HG03280 (cell line): ENCODE results near the gene CCNK.

Source experiments
- ATAC-seq: cut with Tn5 transposase; IDR thresholded peaks from one replicate; pipeline ENCODE4 v1.9.1; 2021; ENCODE audit warnings: mild to moderate bottlenecking, moderate library complexity; ENCODE audit not compliant: unreplicated experiment

Gene CCNK

GRCh38 chr14:99465288-99465687 lies 15.9 kb upstream of the CCNK start:
- no peak for ATAC-seq

GRCh38 chr14:99466758-99467157 lies 14.5 kb upstream of the CCNK start:
- ATAC-seq, result no peak

- no peak for ATAC-seq
Measured at GRCh38 chr14:99467336-99468078, 13.7 kb upstream of the CCNK start.

DNA sequence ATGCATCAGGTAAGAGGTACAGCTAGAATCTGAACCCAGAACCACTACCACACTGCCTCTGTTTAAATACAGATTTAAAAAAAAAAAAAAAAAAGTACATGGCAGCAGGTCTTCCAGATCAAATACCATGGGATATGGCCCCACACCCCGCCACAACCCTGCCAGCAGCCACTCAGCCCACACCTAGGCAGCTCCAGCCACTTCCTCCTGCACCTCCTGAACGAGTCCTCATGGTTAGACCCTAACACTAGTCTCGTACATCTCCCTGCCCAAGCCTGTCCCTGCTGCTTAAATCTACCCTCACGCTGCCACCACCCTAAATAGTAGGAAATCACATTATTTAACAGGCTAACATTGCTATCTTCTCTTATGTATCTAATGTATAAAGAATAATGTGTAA lies 13.1 kb upstream of the CCNK start:
- ATAC-seq, result no peak

- ATAC-seq, result no peak
Measured at GRCh38 chr14:99468836-99469592, 12.2 kb upstream of the CCNK start.

DNA sequence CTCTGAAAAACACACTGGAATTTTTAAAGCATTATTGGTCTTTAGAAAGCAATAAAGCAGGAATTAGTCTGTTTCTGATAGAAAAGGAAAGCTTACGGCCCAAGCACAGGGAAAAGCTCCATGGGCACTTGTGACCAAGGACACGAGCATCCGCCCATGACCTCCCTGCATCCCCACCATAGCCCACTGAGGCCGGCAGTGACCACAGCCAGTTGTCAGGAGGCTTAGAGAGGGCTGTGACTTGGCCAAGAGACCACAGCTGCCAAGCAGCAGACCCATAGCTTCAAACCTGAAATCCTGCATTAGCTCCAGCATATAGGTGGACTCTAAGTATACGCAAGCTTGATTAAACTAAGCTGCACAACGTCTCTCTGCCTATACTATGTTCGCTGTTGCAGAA lies 9.5 kb upstream of the CCNK start:
- no peak for ATAC-seq

DNA sequence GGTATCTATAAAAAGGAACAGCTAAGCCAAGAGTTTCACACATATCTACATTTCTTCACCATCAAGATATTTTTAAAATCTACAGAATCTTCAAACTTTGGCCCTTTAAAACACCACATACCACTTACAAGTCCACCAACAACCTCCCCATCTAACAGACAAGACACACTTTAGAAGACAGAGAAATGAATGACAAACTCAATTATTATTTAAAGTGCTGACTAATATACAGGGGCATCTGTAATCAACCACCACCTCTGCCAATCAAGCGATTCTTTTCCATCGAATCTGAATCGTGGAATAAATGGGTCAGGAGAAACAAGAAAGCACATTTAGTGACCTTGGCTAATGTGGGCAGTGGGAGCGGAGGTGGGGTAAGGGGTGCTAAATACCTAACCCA lies 8.3 kb upstream of the CCNK start:
- no peak for ATAC-seq

DNA sequence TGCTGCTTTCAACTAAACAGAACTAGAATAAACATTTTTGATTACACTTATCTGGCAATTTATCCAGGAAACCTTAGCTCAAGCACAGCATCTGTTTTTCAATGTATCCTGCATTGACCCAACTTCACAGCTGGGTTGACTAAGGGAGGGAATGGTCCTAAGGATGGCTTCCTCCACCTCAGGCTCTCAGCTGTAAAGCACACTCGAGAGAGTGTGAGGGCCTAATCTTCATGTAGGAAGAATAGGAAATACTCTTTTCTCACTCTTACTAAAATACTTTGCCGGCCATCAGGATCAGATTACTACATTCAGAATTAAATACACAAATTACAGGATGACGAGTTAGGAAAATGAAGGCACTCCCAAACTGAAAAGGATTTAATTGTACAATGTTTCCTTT lies 7.8 kb upstream of the CCNK start:
- no peak for ATAC-seq

GRCh38 chr14:99475179-99475578 lies 6.0 kb upstream of the CCNK start:
- ATAC-seq, result no peak

GRCh38 chr14:99475660-99476059 lies 5.5 kb upstream of the CCNK start:
- ATAC-seq, result no peak

DNA sequence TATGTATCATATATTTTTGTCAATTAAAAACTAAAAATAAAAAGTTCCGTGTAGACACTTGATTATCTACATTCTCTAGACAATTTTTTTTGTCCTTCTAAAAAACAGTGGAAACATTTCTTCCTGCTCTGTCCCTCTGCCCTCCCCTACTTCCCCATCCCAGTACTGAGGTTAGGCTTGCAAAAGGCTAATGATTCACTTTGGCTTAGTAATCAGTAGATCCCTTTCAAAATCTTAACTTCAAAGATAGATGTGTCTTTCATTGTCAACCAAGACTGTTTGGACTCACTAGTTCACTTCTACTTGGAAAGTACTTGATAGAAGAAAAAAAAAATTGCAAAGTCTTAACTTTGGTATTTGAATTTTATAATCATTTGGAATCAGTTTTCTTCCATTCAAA lies 4.3 kb upstream of the CCNK start:
- no peak for ATAC-seq

GRCh38 chr14:99478128-99478527 lies 3.1 kb upstream of the CCNK start:
- ATAC-seq, result no peak

- ATAC-seq, result no peak
Measured at GRCh38 chr14:99479160-99479905, 1.9 kb upstream of the CCNK start.

- ATAC-seq, result peak; percentile 2
Measured at GRCh38 chr14:99479906-99480869, 1.0 kb upstream of the CCNK start, which contains the start of gene SETD3. SETD3 (minus strand) TSS chr14:99480859; CDS start chr14:99465805, 15,054 bp downstream.

GRCh38 chr14:99481745-99482099 lies 513 bp downstream of the CCNK start:
- ATAC-seq, result no peak

GRCh38 chr14:99484106-99484505 lies 2.9 kb downstream of the CCNK start:
- no peak for ATAC-seq

DNA sequence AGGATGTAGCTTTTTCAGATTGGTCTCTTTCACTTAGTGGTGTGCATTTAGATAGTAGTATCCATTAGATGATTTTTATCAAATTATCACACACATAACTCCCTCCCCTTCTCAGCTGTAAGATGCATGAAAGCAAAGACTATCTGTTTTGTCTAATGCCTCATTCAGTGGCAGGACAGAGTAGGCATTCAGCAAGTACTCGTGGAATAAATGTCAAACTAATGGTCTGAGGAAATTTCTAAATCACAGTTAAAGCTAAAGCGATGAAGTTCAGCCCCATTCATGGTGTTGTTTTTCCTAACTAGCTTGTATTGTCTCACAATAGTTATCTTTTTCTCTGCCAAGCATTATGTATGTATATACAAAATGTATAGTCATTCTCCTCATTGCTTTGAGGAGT lies 16.1 kb downstream of the CCNK start:
- ATAC-seq, result no peak

DNA sequence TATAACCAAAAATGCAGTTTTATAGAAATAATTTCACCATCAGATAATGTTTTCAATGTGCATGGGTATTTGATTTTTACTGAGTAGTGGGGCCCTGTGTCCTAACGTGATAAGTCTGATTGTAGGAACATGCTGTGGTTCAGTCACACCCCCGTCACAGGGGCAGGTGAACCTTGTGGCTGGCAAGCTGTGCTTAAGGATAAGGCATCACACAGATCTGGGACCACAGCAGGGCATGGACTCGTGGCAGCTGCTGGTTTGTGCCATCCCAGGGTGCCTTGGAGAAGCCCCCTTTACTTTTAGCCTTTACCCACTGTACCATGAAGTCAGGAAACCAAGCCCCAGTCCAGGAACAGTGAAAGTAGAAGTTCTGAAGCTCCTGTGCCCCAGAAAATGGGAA lies 16.7 kb downstream of the CCNK start:
- no peak for ATAC-seq

DNA sequence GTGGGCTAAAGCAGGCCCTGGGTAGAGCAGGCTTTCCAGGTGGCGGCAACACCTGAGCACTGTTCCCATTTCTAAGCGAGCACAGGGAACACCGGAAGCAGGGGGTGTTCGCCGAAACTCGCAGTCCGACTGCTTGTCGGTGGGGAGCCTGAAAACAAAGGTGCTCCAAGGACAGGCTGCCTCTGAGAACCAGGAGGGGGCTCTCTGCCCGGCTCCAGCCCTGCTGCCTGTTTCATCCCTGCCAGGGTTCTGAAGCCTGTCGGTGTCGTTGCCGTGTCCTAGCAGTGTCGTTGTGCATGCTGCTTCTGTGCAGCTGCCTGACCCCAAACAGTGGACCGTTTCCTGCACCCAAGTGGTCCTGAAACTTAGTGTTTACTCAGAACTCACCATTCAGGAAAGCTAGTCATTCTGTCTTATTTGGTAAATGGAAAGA lies 21.8 kb downstream of the CCNK start:
- ATAC-seq, result no peak

DNA sequence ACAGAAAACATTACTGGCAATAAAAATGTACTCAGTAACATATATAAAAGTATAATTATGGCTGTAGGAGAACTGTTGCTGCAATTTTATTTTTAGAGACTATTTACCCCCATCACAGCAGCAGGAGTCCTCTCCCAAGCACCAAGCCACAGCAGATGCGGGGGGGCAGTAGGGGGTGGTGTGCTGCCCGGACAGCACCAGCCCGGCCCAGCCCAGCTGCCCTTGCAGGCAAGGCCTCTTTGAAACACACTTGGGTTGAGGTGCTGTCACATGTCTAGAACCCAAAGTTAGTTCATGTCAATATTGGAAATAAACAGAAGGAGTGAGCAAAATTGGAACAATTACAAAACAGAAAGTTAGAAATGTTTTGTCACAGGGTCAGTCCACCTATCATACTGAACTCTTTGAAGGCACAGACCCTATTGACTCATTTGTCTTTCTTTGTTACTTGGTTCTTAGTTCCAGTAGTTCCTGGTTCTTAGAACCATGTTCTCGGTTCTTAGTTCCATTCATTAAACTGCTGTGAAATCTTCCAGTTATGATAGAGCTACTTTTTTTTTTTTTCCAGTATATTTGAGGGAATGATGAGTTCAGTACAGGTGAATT lies 22.7 kb downstream of the CCNK start:
- no peak for ATAC-seq
